Measurements from ENCODE around the gene ATG13. TPM values are rescaled to one million over a fixed set of nuclear protein-coding genes. Genes with fewer than 3 reads are reported as not detected.

Gene ATG13
- total RNA-seq, 1 experiment from 2014 or later: 69.2 TPM

DNA sequence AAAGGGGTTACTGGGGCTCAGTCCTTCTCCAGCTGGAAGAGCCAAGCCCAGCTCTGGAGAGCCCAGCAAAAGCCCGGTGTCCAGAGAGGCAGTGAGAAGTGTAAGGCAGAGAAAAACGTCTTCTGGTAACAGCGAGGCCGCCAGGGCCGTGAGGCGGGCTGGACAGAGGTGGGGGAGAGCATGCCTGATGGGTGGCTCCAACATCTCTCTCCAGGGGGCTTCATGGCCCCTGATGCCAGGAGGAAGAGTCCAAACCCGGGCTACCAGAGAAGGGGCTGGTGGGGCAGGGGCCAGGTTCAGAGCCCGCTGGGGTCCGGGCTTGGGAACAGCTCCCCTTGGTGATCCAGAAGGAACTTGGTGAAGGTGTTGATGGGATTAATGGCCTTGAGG lies 61.4 kb downstream of the ATG13 start:
- no peaks in the 10 kb centered on the region for H3K79me2 ChIP-seq (ENCODE audit: insufficient read depth, low read length)
- no peaks in the 10 kb centered on the region for H3K27me3 ChIP-seq (ENCODE audit: insufficient read depth, low read length)
- POLR2A ChIA-PET: no interaction called here
- no peak overlapping the region for H3K4me2 ChIP-seq (ENCODE audit: low read length)
- no peak for TF ChIP-seq POLR2AphosphoS5 (IDR thresholded peaks at IDR 0.05; ENCODE audit: low read depth, low read length)
- TF ChIP-seq TCF7L2 (IDR thresholded peaks at IDR 0.05; ENCODE audit: borderline replicate concordance, extremely low read depth, insufficient read depth, insufficient read length): no peak
- TF ChIP-seq JUND (IDR thresholded peaks at IDR 0.05): no peak
- TF ChIP-seq EGR1 (IDR thresholded peaks at IDR 0.05; ENCODE audit: low read depth): no peak
- no peak for TF ChIP-seq SP1 (IDR thresholded peaks at IDR 0.05; ENCODE audit: low read depth)
- no peak for TF ChIP-seq YY1 (IDR thresholded peaks at IDR 0.05; ENCODE audit: extremely low read depth, insufficient replicate concordance, low read depth, low read length)
- TF ChIP-seq ZFX (IDR thresholded peaks at IDR 0.05): no peak
- TF ChIP-seq, protein P1, sequence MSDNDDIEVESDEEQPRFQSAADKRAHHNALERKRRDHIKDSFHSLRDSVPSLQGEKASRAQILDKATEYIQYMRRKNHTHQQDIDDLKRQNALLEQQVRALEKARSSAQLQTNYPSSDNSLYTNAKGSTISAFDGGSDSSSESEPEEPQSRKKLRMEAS (IDR thresholded peaks at IDR 0.05): no peak
- TF ChIP-seq FOSL1 (IDR thresholded peaks at IDR 0.05; ENCODE audit: low read depth): no peak
- no peak for TF ChIP-seq RAD21 (IDR thresholded peaks at IDR 0.05; ENCODE audit: low read depth)
- TF ChIP-seq, protein P2, sequence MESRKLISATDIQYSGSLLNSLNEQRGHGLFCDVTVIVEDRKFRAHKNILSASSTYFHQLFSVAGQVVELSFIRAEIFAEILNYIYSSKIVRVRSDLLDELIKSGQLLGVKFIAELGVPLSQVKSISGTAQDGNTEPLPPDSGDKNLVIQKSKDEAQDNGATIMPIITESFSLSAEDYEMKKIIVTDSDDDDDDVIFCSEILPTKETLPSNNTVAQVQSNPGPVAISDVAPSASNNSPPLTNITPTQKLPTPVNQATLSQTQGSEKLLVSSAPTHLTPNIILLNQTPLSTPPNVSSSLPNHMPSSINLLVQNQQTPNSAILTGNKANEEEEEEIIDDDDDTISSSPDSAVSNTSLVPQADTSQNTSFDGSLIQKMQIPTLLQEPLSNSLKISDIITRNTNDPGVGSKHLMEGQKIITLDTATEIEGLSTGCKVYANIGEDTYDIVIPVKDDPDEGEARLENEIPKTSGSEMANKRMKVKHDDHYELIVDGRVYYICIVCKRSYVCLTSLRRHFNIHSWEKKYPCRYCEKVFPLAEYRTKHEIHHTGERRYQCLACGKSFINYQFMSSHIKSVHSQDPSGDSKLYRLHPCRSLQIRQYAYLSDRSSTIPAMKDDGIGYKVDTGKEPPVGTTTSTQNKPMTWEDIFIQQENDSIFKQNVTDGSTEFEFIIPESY (IDR thresholded peaks at IDR 0.05; ENCODE audit: extremely low read depth, insufficient replicate concordance, low read length): no peak
- peaks cover 4 to 17% of the 10 kb centered on the region in 2 experiments for H3K4me1 ChIP-seq (ENCODE audit: control insufficient read depth in 1 of 2, insufficient read depth in 2 of 2, low read length in 2 of 2)
- no peaks in the 10 kb centered on the region for H4K20me1 ChIP-seq (ENCODE audit: insufficient read depth)
- no peak for DNase-seq (ENCODE audit: low read depth, low spot score)
- BruUV-seq (replicated peaks): no TSS peak
- H2AFZ ChIP-seq (ENCODE audit: low read depth, low read length, poor library complexity, severe bottlenecking): no peak overlapping the region
- H3K9ac ChIP-seq (ENCODE audit: low read length): no peak overlapping the region
- H3K4me3 ChIP-seq (replicated peaks in 1 of 2; ENCODE audit: low read depth in 1 of 2, low read length in 2 of 2): no peak overlapping the region
- H3K27ac ChIP-seq (ENCODE audit: low read depth, low read length): no peak overlapping the region
- H3K36me3 ChIP-seq (ENCODE audit: control insufficient read depth in 1 of 2, insufficient read depth in 2 of 2, low read length in 2 of 2): peaks cover 1 to 4% of the 10 kb centered on the region in 2 experiments; a peak in 1 of 4 replicates
- H3K9me2 ChIP-seq (ENCODE audit: insufficient read depth): no peaks in the 10 kb centered on the region
- RAD21 ChIA-PET (ENCODE audit: low non-redundant PET in 1 of 2, low total read pairs in 2 of 2, uncharacterized antibody in 2 of 2, unreplicated experiment in 2 of 2): no interaction called here
- CTCF ChIA-PET: no interaction called here
- intact Hi-C loops (cut with micrococcal nuclease): no loop called here
- no peaks in the 10 kb centered on the region for H3K9me3 ChIP-seq (ENCODE audit: control insufficient read depth in 1 of 2, insufficient read depth in 1 of 2, low read depth in 1 of 2, low read length in 2 of 2)
- no peak for ATAC-seq
